Stimulated activated CD8-positive, alpha-beta memory T cell treated with anti-CD3 and anti-CD28 coated beads, Interleukin-4, amount 100 ng/mL, for 1 hour (primary cell): ENCODE data around the gene CCDC102B.

ENCODE experiments used
- DNase-seq, 2 donors: peaks; one replicate each; pipeline ENCODE4 v3.0.0-alpha.2; 2020; ENCODE audit warnings: low read depth in 2 of 2, low spot score in 1 of 2

The CCDC102B gene

DNA sequence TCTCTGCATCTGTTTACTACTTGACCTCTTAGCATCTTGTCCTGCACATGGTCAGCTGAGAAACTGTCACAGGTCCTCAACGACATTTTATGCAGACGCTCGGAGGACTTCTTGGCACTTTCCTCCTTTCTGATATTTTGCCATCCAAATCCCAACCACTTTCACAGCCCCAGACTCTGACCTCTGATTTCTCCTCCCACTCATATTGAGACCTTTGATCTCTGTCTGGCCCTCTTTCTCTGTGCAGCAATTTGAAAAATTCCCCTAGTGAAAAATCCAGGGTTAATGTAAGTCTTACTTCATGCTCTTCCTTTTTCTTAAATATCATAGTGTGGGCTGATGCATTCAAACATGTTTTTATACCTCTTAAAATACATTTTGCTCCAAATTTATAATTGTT is 273.8 kb downstream of the CCDC102B start:
- no peak for DNase-seq

DNA sequence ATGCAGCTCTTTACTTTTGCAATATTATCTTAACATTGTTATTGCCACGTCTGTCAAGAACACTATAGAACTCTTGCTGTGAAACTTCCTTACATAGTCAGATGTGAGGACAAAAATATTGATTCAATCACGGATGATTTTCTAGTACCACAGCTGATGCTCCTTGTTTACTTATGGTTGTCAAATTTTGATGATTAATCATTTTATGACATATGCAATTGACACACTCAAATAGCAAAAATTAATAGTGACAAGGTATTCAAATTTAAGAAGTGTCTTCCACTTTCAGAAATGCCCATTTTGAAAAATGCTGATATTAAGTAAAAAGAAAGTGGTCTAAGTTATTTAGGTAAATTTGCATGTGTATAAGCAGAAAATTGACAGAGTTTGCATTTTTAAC is 284.0 kb downstream of the CCDC102B start:
- no peak for DNase-seq

DNA sequence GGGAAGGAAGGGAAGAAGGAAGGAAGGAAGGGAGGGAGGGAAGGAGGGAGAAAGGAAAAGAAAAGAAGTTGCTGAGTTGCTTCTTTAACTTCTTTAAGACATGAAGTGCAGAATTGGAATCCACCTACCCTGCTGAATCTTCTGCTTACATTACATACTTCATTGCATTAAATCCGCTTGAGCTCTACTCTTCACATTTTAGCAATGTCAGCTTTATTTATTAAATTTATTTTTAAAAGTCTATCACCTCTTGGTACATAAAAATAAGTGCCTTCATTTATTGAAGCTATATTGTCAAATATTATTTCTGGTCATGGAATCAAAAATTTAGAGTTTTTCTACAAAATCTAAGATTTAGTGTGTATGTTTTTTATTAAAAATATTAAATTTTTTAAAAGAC is 284.6 kb downstream of the CCDC102B start:
- DNase-seq: no peak

DNA sequence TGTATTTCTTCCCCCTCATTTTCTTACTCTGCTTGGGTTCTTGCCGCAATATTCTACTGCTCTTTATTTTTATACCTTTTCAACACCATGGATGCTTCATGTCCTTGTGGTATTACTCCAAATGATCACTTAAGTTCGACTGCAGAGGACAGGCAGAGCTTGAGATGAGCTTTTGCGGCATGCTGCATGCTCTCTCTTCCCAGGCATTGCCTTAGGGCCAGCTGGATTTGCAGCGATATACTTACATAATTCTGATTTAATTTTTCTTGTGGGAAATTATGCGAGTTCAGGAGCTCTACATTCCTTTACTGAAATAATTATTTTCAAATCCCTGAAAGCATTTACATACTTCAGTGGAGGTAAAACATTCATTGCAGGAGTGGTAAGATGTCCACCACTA is 288.1 kb downstream of the CCDC102B start:
- no peak for DNase-seq

DNA sequence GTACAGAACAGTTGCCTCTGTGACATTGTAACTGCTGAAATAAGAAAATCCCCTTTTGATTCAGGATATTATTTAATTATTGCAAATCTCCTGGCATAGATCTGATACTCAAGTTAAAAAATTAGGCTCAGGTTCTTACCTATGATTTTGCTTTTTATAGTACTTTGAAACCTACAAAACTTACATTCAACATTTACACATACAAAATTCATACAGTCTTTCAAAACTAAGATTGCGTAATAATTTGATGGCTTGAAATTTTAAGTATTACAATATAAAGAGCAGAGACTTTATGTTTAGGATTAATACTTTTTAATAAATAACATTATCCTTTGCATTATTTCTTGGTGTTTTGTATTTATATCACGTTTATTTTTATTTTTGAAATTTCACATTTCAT is 291.1 kb downstream of the CCDC102B start:
- no peak for DNase-seq

DNA sequence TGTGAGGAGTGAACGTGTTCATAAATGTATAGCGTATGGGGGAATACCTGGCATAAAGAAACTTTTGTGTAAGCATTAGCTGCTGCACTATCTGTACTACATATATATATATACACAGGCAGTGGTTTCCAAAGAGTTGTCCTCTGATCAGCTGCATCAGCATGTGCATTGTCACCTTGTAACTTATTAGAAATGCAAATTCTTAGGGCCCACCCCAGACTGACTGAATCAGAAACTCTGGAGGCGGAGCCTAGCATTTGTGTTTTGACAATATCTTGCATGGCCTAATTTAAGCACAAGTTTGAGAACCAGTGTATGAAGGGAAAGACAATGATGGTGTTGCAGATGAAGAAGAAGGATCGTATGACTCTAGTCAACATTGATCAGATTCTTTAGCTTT is 299.5 kb downstream of the CCDC102B start:
- no peak for DNase-seq

DNA sequence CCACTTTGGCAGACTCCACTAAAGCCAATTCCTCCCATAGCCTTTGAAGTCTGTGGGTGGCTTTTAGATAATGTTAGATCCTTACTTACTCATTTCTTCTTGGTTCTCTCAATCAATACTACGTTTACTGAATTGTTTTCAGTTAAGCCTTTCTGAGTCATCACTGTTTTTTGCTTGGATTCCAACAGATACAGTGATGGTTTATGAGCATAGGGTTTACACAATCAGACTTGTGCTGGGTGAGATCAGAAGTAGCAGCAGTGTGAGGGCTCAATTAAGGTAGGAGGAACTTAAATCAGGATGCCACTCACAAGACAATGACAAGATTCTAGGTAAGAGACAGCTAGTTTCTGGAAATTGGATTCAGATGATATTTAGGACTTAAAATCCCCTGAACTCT is 305.1 kb downstream of the CCDC102B start:
- DNase-seq: no peak
